DND-41 (cell line): Measurements from ENCODE around the gene LRRC59.

Experiments used
- EZH2 ChIP-seq: IDR thresholded peaks from 3 replicates; pipeline ENCODE4 v1.6.1; 2012; ENCODE audit warnings: borderline replicate concordance, low read depth, mild to moderate bottlenecking, moderate library complexity, low read length, inconsistent platforms; ENCODE audit not compliant: severe bottlenecking
- TF ChIP-seq, protein P1 (sequence below): IDR thresholded peaks from 2 replicates; pipeline ENCODE4 v1.5.1; 2012; ENCODE audit warnings: borderline replicate concordance, low read length, moderate library complexity, mild to moderate bottlenecking; ENCODE audit not compliant: poor library complexity, severe bottlenecking; ENCODE audit errors: extremely low read depth

DNA sequence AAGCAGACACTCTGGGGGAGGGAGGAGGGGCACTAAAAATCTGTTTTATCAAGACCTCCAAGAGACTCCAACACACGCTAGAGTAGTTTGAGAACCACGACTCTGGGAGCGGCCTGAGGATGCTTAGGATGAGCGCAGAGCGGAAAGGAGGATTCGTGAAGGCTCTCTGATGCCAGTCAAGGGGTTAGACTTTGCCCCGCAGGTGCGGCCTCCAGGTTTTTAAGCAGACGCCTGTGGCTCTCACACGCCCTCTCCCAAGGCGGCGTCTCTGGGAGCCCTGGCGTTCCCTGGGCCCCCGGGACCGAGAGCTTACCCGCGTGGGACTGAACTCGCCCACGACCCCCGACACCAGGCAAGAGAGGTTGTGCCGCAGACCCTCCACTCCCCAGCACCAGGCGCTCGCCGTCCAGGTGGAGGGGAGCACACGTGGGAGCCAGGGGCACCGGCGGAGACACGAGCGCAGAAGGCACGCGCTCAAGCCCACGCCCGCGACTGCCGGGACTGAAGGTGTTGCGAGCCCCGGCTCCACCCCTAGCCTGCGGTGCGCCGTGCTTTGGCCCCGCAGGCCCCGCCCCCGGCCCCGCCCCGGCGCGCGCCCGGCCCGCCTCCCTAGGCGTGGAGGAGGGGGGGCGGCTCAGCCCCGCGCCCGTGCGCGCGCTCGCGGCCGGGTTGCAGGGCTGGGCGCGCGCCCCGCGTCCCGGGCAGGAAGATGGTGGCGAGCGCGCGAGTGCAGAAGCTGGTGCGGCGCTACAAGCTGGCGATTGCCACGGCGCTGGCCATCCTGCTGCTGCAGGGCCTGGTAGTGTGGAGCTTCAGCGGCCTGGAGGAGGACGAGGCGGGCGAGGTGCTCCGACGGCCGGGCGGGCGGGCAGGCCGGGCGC is 51.7 kb downstream of the LRRC59 start, which contains the start of gene XYLT2:
- TF ChIP-seq, protein P1, sequence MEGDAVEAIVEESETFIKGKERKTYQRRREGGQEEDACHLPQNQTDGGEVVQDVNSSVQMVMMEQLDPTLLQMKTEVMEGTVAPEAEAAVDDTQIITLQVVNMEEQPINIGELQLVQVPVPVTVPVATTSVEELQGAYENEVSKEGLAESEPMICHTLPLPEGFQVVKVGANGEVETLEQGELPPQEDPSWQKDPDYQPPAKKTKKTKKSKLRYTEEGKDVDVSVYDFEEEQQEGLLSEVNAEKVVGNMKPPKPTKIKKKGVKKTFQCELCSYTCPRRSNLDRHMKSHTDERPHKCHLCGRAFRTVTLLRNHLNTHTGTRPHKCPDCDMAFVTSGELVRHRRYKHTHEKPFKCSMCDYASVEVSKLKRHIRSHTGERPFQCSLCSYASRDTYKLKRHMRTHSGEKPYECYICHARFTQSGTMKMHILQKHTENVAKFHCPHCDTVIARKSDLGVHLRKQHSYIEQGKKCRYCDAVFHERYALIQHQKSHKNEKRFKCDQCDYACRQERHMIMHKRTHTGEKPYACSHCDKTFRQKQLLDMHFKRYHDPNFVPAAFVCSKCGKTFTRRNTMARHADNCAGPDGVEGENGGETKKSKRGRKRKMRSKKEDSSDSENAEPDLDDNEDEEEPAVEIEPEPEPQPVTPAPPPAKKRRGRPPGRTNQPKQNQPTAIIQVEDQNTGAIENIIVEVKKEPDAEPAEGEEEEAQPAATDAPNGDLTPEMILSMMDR: no peak
- no peak for TF ChIP-seq EZH2
